AG09319 (cell line): ENCODE measurements around the gene ATRAID.
"Not testable (repeated sequence)": the region's sequence is repeated elsewhere in the genome, so short reads cannot be mapped to it uniquely, and the experiment has no call there.

ENCODE experiments used
- DNase-seq: peaks from one replicate; pipeline ENCODE4 v3.0.0-alpha.2; 2010; ENCODE audit warnings: low read depth; ENCODE audit errors: extremely low read depth
- CTCF ChIP-seq: IDR thresholded peaks from 2 replicates; pipeline ENCODE4 v1.5.1; 2011; ENCODE audit warnings: low read depth, mild to moderate bottlenecking, inconsistent platforms, low read length, moderate library complexity

The ATRAID gene

GRCh38 chr2:27185331-27186026 is 26.4 kb upstream of the ATRAID start:
- DNase-seq = peak; percentile 64
- no peak for TF ChIP-seq CTCF

- no peak for TF ChIP-seq CTCF
- DNase-seq = no peak
Measured at GRCh38 chr2:27186613-27187345, 25.1 kb upstream of the ATRAID start.

- TF ChIP-seq CTCF = no peak
Measured at GRCh38 chr2:27189989-27190388, 21.9 kb upstream of the ATRAID start.

GRCh38 chr2:27191070-27191829 is 20.6 kb upstream of the ATRAID start:
- peak; percentile 77 for TF ChIP-seq CTCF
- DNase-seq = no peak

More at GRCh38 chr2:27189989-27190388, 21.9 kb upstream of the ATRAID start:
- no peak for DNase-seq

GRCh38 chr2:27194538-27195354 is 17.1 kb upstream of the ATRAID start:
- DNase-seq = no peak
- TF ChIP-seq CTCF = no peak

GRCh38 chr2:27195799-27196198 is 16.0 kb upstream of the ATRAID start:
- not testable (repeated sequence) for DNase-seq

- DNase-seq = not testable (repeated sequence)
Measured at GRCh38 chr2:27198068-27198467, 13.8 kb upstream of the ATRAID start.
